Mesothelial cell of epicardium (in vitro differentiated cells): ENCODE measurements around the gene SEMA4D. TPM values are rescaled to one million over a fixed set of nuclear protein-coding genes. Genes with fewer than 3 reads are reported as not detected.

Source experiments
- DNase-seq, 2 experiments: peaks; one replicate each; pipeline ENCODE4 v3.0.0; 2021; ENCODE audit warnings: low spot score in 2 of 2; ENCODE audit not compliant: unreplicated experiment in 2 of 2
- H3K27ac Mint-ChIP-seq: 2 replicates; pipeline ENCODE4 v1.8.0; 2021; ENCODE audit warnings: mixed read lengths
- H3K27me3 Mint-ChIP-seq: 2 replicates; pipeline ENCODE4 v1.8.0; 2021; ENCODE audit warnings: low read depth, mixed read lengths
- H3K36me3 Mint-ChIP-seq: 2 replicates; pipeline ENCODE4 v1.8.0; 2021; ENCODE audit warnings: mixed read lengths
- H3K4me1 Mint-ChIP-seq: 2 replicates; pipeline ENCODE4 v1.8.0; 2021; ENCODE audit warnings: mixed read lengths
- H3K4me3 Mint-ChIP-seq: 2 replicates; pipeline ENCODE4 v1.8.0; 2021; ENCODE audit warnings: mild to moderate bottlenecking, moderate library complexity, mixed read lengths
- H3K9me3 Mint-ChIP-seq: 2 replicates; pipeline ENCODE4 v1.8.0; 2021; ENCODE audit warnings: mixed read lengths
- total RNA-seq: library from RNA; stranded (reverse); gene quantifications from 3 replicates; pipeline ENCODE4 v1.2.1, GENCODE V29; 2021
- TF ChIP-seq, protein P1 (sequence below): fragments of 200-600 bp; sonication (generic); IDR thresholded peaks from one replicate; pipeline ENCODE4 v1.5.0; 2021; ENCODE audit warnings: antibody characterized with exemption; ENCODE audit not compliant: unreplicated experiment

The SEMA4D gene
- total RNA-seq, 1 donor from 2014 or later = 44.7 TPM

- H3K27ac Mint-ChIP-seq = no peak overlapping the region
Measured at GRCh38 chr9:89339807-89340206, 158.1 kb downstream of the SEMA4D start.

GRCh38 chr9:89330513-89330912, 167.4 kb downstream of the SEMA4D start:
- H3K27ac Mint-ChIP-seq = no peak overlapping the region
- H3K4me1 Mint-ChIP-seq = peaks cover 6% of the 10 kb centered on the region
- H3K9me3 Mint-ChIP-seq = no peaks in the 10 kb centered on the region
- H3K4me3 Mint-ChIP-seq = no peak overlapping the region
- peaks cover 44% of the 10 kb centered on the region for H3K36me3 Mint-ChIP-seq
- no peak for DNase-seq
- H3K27me3 Mint-ChIP-seq = no peaks in the 10 kb centered on the region
- TF ChIP-seq, protein P1, sequence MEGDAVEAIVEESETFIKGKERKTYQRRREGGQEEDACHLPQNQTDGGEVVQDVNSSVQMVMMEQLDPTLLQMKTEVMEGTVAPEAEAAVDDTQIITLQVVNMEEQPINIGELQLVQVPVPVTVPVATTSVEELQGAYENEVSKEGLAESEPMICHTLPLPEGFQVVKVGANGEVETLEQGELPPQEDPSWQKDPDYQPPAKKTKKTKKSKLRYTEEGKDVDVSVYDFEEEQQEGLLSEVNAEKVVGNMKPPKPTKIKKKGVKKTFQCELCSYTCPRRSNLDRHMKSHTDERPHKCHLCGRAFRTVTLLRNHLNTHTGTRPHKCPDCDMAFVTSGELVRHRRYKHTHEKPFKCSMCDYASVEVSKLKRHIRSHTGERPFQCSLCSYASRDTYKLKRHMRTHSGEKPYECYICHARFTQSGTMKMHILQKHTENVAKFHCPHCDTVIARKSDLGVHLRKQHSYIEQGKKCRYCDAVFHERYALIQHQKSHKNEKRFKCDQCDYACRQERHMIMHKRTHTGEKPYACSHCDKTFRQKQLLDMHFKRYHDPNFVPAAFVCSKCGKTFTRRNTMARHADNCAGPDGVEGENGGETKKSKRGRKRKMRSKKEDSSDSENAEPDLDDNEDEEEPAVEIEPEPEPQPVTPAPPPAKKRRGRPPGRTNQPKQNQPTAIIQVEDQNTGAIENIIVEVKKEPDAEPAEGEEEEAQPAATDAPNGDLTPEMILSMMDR = no peak

More at GRCh38 chr9:89339807-89340206, 158.1 kb downstream of the SEMA4D start:
- H3K27me3 Mint-ChIP-seq = no peaks in the 10 kb centered on the region
- no peak for DNase-seq
- peaks cover 17% of the 10 kb centered on the region for H3K9me3 Mint-ChIP-seq
- H3K36me3 Mint-ChIP-seq = peaks cover 62% of the 10 kb centered on the region
- no peak overlapping the region for H3K4me3 Mint-ChIP-seq
- TF ChIP-seq, protein P1 = no peak
- no peaks in the 10 kb centered on the region for H3K4me1 Mint-ChIP-seq

GRCh38 chr9:89329917-89330316, 168.0 kb downstream of the SEMA4D start:
- no peak overlapping the region for H3K27ac Mint-ChIP-seq
- peaks cover 6% of the 10 kb centered on the region for H3K4me1 Mint-ChIP-seq
- no peak overlapping the region for H3K4me3 Mint-ChIP-seq
- TF ChIP-seq, protein P1 = no peak
- no peaks in the 10 kb centered on the region for H3K9me3 Mint-ChIP-seq
- H3K36me3 Mint-ChIP-seq = peaks cover 39% of the 10 kb centered on the region
- H3K27me3 Mint-ChIP-seq = no peaks in the 10 kb centered on the region
- no peak for DNase-seq

DNA sequence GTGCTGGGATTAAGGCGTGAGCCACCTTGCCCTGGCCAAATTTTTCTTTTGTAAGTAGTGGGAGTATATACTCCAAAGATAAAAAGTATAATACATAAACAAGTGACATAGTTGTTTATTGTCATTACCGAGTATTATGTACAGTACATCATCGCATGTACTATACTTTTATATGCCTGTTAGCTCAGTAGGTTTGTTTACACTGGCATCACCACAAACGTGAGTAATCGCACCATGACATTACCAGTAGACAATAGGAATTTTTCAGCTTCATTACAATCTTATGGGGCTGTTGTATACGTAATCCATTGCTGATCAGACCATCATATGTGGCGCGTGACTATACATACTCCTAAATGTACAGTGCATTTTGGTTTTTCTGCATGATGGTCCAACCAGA, 169.8 kb downstream of the SEMA4D start:
- Mint-ChIP-seq H3K9me3 (no peaks in the 10 kb centered on the region), H3K36me3 (peaks cover 25% of the 10 kb centered on the region), H3K4me3 (no peak overlapping the region), H3K4me1 (no peaks in the 10 kb centered on the region), H3K27me3 (no peaks in the 10 kb centered on the region), H3K27ac (no peak overlapping the region)
- no peak for DNase-seq
- TF ChIP-seq, protein P1 = no peak

- DNase-seq = no peak
- Mint-ChIP-seq H3K4me1 (peaks cover 9% of the 10 kb centered on the region), H3K36me3 (peaks cover 21% of the 10 kb centered on the region), H3K27ac (no peak overlapping the region), H3K27me3 (no peaks in the 10 kb centered on the region), H3K4me3 (no peak overlapping the region), H3K9me3 (no peaks in the 10 kb centered on the region)
- TF ChIP-seq, protein P1 = no peak
Measured at GRCh38 chr9:89325733-89326132, 172.2 kb downstream of the SEMA4D start.

- no peak overlapping the region for H3K27ac Mint-ChIP-seq
- peaks cover 26% of the 10 kb centered on the region for H3K4me1 Mint-ChIP-seq
- no peak for DNase-seq
- no peaks in the 10 kb centered on the region for H3K9me3 Mint-ChIP-seq
- TF ChIP-seq, protein P1 = no peak
- no peaks in the 10 kb centered on the region for H3K27me3 Mint-ChIP-seq
- H3K36me3 Mint-ChIP-seq = peaks cover 7% of the 10 kb centered on the region
- H3K4me3 Mint-ChIP-seq = no peak overlapping the region
Measured at GRCh38 chr9:89323390-89323789, 174.5 kb downstream of the SEMA4D start.
